Liver (tissue), 9 donors: ENCODE data around the gene PIAS1. TPM values are rescaled to one million over a fixed set of nuclear protein-coding genes. Genes with fewer than 3 reads are reported as not detected.
"Not testable (repeated sequence)": the region's sequence is repeated elsewhere in the genome, so short reads cannot be mapped to it uniquely, and the experiment has no call there.

Experiments
- DNase-seq: peaks from one replicate; pipeline ENCODE4 v3.0.0-alpha.2; 2017; ENCODE audit warnings: low spot score
- H3K27ac ChIP-seq, 2 donors: one replicate each; pipeline ENCODE4 v1.7.0; 2013; ENCODE audit warnings: inconsistent platforms in 2 of 2, low read length in 2 of 2, control low read depth in 1 of 2, low read depth in 1 of 2, mild to moderate bottlenecking in 1 of 2
- H3K27me3 ChIP-seq, 4 donors: one replicate each; pipeline versions ENCODE4 v1.6.1 to v1.7.0; 2013; ENCODE audit warnings: low read length in 3 of 4, inconsistent platforms in 1 of 4, mild to moderate bottlenecking in 1 of 4, moderate library complexity in 1 of 4; ENCODE audit not compliant: control insufficient read depth in 4 of 4, insufficient read depth in 4 of 4
- H3K36me3 ChIP-seq, 4 donors: one replicate each; pipeline versions ENCODE4 v1.6.1 to v1.7.0; 2013; ENCODE audit warnings: low read length in 3 of 4, mild to moderate bottlenecking in 3 of 4, low read depth in 1 of 4, moderate library complexity in 1 of 4; ENCODE audit not compliant: control insufficient read depth in 4 of 4, insufficient read depth in 3 of 4
- H3K4me1 ChIP-seq, 4 donors: one replicate each; pipeline versions ENCODE4 v1.6.1 to v1.7.0; 2013; ENCODE audit warnings: low read length in 3 of 4, mild to moderate bottlenecking in 3 of 4, moderate library complexity in 1 of 4; ENCODE audit not compliant: control insufficient read depth in 4 of 4, insufficient read depth in 4 of 4
- H3K4me3 ChIP-seq, 3 donors: one replicate each; pipeline versions ENCODE4 v1.6.1 to v1.7.0; 2013; ENCODE audit warnings: low read length in 3 of 3, control low read depth in 1 of 3, low read depth in 1 of 3, mild to moderate bottlenecking in 1 of 3
- H3K9ac ChIP-seq, 2 donors: one replicate each; pipeline ENCODE4 v1.7.0; 2013; ENCODE audit warnings: low read length in 2 of 2, mild to moderate bottlenecking in 2 of 2, moderate library complexity in 2 of 2, control low read depth in 1 of 2, low read depth in 1 of 2
- H3K9me3 ChIP-seq, 4 donors: one replicate each; pipeline versions ENCODE4 v1.6.1 to v1.7.0; 2013; ENCODE audit warnings: low read length in 3 of 4; ENCODE audit not compliant: control insufficient read depth in 4 of 4
- EGR1 ChIP-seq, 2 donors: IDR thresholded peaks; 2 replicates each; pipeline ENCODE4 v1.6.1; 2016 to 2018; ENCODE audit warnings: antibody characterized with exemption in 2 of 2, low read depth in 2 of 2
- FOXA1 ChIP-seq: IDR thresholded peaks from 2 replicates; pipeline ENCODE4 v1.6.1; 2016; ENCODE audit warnings: antibody characterized with exemption
- FOXA2 ChIP-seq: IDR thresholded peaks from 2 replicates; pipeline ENCODE4 v1.6.1; 2016; ENCODE audit warnings: antibody characterized with exemption
- GABPA ChIP-seq, 2 donors: IDR thresholded peaks in 1 of 2; conservative IDR thresholded peaks in 1 of 2; 2 replicates each; pipeline ENCODE4 v1.6.1; 2016; ENCODE audit warnings: antibody characterized with exemption in 2 of 2, mild to moderate bottlenecking in 1 of 2, moderate library complexity in 1 of 2
- HNF4A ChIP-seq, 2 donors: conservative IDR thresholded peaks; 2 replicates each; pipeline ENCODE4 v1.6.1; 2016; ENCODE audit warnings: antibody characterized with exemption in 2 of 2, mild to moderate bottlenecking in 2 of 2
- JUND ChIP-seq, 2 donors: IDR thresholded peaks; 2 replicates each; pipeline ENCODE4 v1.6.1; 2016; ENCODE audit warnings: antibody characterized with exemption in 2 of 2
- NR2F2 ChIP-seq: IDR thresholded peaks from 2 replicates; pipeline ENCODE4 v1.6.1; 2016; ENCODE audit warnings: antibody characterized with exemption
- RAD21 ChIP-seq, 2 donors: IDR thresholded peaks; 2 replicates each; pipeline ENCODE4 v1.6.1; 2016; ENCODE audit warnings: antibody characterized with exemption in 2 of 2, mild to moderate bottlenecking in 2 of 2
- RXRA ChIP-seq, 2 donors: IDR thresholded peaks; 2 replicates each; pipeline ENCODE4 v1.6.1; 2017 to 2018; ENCODE audit warnings: antibody characterized with exemption in 2 of 2, mild to moderate bottlenecking in 1 of 2
- SP1 ChIP-seq: IDR thresholded peaks from 2 replicates; pipeline ENCODE4 v1.6.1; 2018; ENCODE audit warnings: antibody characterized with exemption, mild to moderate bottlenecking
- TAF1 ChIP-seq: conservative IDR thresholded peaks from 2 replicates; pipeline ENCODE4 v1.6.1; 2016; ENCODE audit warnings: antibody characterized with exemption, mild to moderate bottlenecking
- YY1 ChIP-seq: IDR thresholded peaks from 2 replicates; pipeline ENCODE4 v1.6.1; 2016; ENCODE audit warnings: antibody characterized with exemption, mild to moderate bottlenecking
- WGBS: extraction: QIAGEN DNeasy Blood & Tissue Kit; methylation state at CpG from one replicate; pipeline ENCODE4 v1.1.7; 2013; 5-methylcytosine and 5-hydroxymethylcytosine counted together
- polyA plus RNA-seq, 2 donors: library from polyadenylated mRNA; stranded (reverse) in 1 of 2; unstranded in 1 of 2; fragments of 200-250 nt in 1 of 2; fragments of >200 nt in 1 of 2; fragmentation: Nextera tagmentation in 1 of 2; extraction: Ambion mirVana in 1 of 2; gene quantifications; one replicate each; pipeline versions ENCODE4 v1.2.1 to v1.2.3, GENCODE V29; 2013 to 2015
- total RNA-seq, 2 donors: library from RNA; depleted of rRNA; stranded (reverse); fragments of >200 nt; gene quantifications; one replicate each; pipeline ENCODE4 v1.2.3, GENCODE V29; 2014
- TF ChIP-seq, protein P1 (sequence below): IDR thresholded peaks from 2 replicates; pipeline ENCODE4 v1.6.1; 2016; ENCODE audit warnings: antibody characterized with exemption
- TF ChIP-seq, protein P2 (sequence below): IDR thresholded peaks from 2 replicates; pipeline ENCODE4 v1.6.1; 2016; ENCODE audit warnings: antibody characterized with exemption
- TF ChIP-seq, protein P3 (sequence below): fragments of 150-350 bp; IDR thresholded peaks from 2 replicates; pipeline ENCODE4 v1.5.1; 2017; ENCODE audit warnings: improper control_type of control experiment, low read depth, low read length; ENCODE audit not compliant: missing input control
- TF ChIP-seq, protein P4 (sequence below): IDR thresholded peaks from 2 replicates; pipeline ENCODE4 v1.6.1; 2016; ENCODE audit warnings: antibody characterized with exemption
- TF ChIP-seq, protein P5 (sequence below): IDR thresholded peaks from 2 replicates; pipeline ENCODE4 v1.6.1; 2016; ENCODE audit warnings: antibody characterized with exemption, mild to moderate bottlenecking
- donor health status: healthy.
- donor health status: healthy.
- donor health status: healthy.
- donor health status: healthy.
- donor health status: healthy.

PIAS1 gene
- total and polyA plus RNA-seq, 4 donors = 5.6 to 18.8 (median 13.2) TPM

DNA sequence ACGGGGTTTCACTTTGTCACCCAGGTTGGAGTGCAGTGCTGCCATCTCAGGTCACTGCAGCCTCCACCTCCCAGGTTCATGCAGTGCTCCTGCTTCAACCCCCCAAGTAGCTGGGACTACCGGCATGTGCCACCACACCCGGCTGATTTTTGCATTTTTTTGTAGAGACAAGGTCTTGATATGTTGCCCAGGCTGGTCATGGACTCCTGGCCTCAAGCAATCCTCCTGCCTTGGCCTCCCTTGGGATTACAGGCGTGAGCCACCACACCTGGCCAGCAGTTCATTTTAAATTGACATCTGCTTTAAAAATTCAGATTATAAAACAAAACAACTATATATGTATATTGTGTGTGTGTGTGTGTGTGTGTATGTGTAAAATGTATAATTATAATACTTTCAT is 112.7 kb downstream of the PIAS1 start:
- TF ChIP-seq HNF4A (conservative IDR thresholded peaks at IDR 0.05) (no peak), RXRA (IDR thresholded peaks at IDR 0.05) (no peak), RAD21 (IDR thresholded peaks at IDR 0.05) (no peak), FOXA2 (no peak), EGR1 (IDR thresholded peaks at IDR 0.05; ENCODE audit: low read depth in 2 of 2) (no peak), SP1 (no peak), FOXA1 (no peak), TAF1 (no peak), GABPA (IDR thresholded peaks at IDR 0.05 in 1 of 2, conservative IDR thresholded peaks at IDR 0.05 in 1 of 2) (no peak), NR2F2 (no peak), JUND (IDR thresholded peaks at IDR 0.05) (no peak), YY1 (no peak)
- TF ChIP-seq, protein P1, sequence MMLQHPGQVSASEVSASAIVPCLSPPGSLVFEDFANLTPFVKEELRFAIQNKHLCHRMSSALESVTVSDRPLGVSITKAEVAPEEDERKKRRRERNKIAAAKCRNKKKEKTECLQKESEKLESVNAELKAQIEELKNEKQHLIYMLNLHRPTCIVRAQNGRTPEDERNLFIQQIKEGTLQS = no peak
- TF ChIP-seq, protein P2, sequence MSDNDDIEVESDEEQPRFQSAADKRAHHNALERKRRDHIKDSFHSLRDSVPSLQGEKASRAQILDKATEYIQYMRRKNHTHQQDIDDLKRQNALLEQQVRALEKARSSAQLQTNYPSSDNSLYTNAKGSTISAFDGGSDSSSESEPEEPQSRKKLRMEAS = no peak
- TF ChIP-seq, protein P3, sequence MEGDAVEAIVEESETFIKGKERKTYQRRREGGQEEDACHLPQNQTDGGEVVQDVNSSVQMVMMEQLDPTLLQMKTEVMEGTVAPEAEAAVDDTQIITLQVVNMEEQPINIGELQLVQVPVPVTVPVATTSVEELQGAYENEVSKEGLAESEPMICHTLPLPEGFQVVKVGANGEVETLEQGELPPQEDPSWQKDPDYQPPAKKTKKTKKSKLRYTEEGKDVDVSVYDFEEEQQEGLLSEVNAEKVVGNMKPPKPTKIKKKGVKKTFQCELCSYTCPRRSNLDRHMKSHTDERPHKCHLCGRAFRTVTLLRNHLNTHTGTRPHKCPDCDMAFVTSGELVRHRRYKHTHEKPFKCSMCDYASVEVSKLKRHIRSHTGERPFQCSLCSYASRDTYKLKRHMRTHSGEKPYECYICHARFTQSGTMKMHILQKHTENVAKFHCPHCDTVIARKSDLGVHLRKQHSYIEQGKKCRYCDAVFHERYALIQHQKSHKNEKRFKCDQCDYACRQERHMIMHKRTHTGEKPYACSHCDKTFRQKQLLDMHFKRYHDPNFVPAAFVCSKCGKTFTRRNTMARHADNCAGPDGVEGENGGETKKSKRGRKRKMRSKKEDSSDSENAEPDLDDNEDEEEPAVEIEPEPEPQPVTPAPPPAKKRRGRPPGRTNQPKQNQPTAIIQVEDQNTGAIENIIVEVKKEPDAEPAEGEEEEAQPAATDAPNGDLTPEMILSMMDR = no peak
- TF ChIP-seq, protein P4, sequence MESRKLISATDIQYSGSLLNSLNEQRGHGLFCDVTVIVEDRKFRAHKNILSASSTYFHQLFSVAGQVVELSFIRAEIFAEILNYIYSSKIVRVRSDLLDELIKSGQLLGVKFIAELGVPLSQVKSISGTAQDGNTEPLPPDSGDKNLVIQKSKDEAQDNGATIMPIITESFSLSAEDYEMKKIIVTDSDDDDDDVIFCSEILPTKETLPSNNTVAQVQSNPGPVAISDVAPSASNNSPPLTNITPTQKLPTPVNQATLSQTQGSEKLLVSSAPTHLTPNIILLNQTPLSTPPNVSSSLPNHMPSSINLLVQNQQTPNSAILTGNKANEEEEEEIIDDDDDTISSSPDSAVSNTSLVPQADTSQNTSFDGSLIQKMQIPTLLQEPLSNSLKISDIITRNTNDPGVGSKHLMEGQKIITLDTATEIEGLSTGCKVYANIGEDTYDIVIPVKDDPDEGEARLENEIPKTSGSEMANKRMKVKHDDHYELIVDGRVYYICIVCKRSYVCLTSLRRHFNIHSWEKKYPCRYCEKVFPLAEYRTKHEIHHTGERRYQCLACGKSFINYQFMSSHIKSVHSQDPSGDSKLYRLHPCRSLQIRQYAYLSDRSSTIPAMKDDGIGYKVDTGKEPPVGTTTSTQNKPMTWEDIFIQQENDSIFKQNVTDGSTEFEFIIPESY = no peak
- TF ChIP-seq, protein P5, sequence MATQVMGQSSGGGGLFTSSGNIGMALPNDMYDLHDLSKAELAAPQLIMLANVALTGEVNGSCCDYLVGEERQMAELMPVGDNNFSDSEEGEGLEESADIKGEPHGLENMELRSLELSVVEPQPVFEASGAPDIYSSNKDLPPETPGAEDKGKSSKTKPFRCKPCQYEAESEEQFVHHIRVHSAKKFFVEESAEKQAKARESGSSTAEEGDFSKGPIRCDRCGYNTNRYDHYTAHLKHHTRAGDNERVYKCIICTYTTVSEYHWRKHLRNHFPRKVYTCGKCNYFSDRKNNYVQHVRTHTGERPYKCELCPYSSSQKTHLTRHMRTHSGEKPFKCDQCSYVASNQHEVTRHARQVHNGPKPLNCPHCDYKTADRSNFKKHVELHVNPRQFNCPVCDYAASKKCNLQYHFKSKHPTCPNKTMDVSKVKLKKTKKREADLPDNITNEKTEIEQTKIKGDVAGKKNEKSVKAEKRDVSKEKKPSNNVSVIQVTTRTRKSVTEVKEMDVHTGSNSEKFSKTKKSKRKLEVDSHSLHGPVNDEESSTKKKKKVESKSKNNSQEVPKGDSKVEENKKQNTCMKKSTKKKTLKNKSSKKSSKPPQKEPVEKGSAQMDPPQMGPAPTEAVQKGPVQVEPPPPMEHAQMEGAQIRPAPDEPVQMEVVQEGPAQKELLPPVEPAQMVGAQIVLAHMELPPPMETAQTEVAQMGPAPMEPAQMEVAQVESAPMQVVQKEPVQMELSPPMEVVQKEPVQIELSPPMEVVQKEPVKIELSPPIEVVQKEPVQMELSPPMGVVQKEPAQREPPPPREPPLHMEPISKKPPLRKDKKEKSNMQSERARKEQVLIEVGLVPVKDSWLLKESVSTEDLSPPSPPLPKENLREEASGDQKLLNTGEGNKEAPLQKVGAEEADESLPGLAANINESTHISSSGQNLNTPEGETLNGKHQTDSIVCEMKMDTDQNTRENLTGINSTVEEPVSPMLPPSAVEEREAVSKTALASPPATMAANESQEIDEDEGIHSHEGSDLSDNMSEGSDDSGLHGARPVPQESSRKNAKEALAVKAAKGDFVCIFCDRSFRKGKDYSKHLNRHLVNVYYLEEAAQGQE = no peak
- no peaks in the 10 kb centered on the region for H3K27me3 ChIP-seq
- no peaks in the 10 kb centered on the region for H3K4me1 ChIP-seq
- H3K4me3 ChIP-seq = no peak overlapping the region
- no peak overlapping the region for H3K9ac ChIP-seq
- WGBS = 79% methylated on average over 4 of the region's 4 CpGs
- DNase-seq = no peak
- peaks cover 2 to 13% (median 9%) of the 10 kb centered on the region in 4 donors for H3K36me3 ChIP-seq
- H3K27ac ChIP-seq = no peak overlapping the region
- peaks cover 0 to 5% (median 0%) of the 10 kb centered on the region in 4 donors for H3K9me3 ChIP-seq

DNA sequence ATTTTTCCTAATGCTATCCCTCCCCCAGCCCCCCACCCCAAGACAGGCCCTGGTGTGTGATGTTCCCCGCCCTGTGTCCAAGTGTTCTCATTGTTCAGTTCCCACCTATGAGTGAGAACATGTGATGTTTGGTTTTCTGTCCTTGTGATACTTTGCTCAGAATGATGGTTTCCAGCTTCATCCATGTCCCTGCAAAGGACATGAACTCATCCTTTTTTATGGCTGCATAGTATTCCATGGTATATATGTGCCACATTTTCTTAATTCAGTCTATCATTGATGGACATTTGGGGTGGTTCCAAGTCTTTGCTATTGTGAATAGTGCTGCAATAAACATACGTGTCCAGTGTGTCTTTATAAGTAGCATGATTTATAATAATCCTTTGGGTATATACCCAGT is 117.9 kb downstream of the PIAS1 start:
- not testable (repeated sequence) for H3K4me3 ChIP-seq, H3K9me3 ChIP-seq, H3K4me1 ChIP-seq, DNase-seq, H3K27ac ChIP-seq, H3K9ac ChIP-seq, H3K27me3 ChIP-seq
- H3K36me3 ChIP-seq = peaks cover 2 to 23% (median 10%) of the 10 kb centered on the region in 4 donors
- WGBS = 94% methylated on average over 2 of the region's 2 CpGs
